ENCODE data around the gene UBE2H. TPM values are rescaled to one million over a fixed set of nuclear protein-coding genes. Genes with fewer than 3 reads are reported as not detected.
"Not testable (repeated sequence)": the region's sequence is repeated elsewhere in the genome, so short reads cannot be mapped to it uniquely, and the experiment has no call there.

UBE2H gene
- polyA plus RNA-seq, 1 donor = 45.5 TPM

GRCh38 chr7:129970816-129971215 lies 18.1 kb upstream of the UBE2H start:
- H3K36me3 ChIP-seq (ENCODE audit: control insufficient read depth, insufficient read depth, low read length) = no peaks in the 10 kb centered on the region
- H3K27ac ChIP-seq (ENCODE audit: low read length) = no peak overlapping the region
- no peaks in the 10 kb centered on the region for H3K27me3 ChIP-seq (ENCODE audit: control insufficient read depth, insufficient read depth, low read length)
- no peak overlapping the region for H3K4me3 ChIP-seq (ENCODE audit: low read length)
- DNase-seq = no peak
- no peaks in the 10 kb centered on the region for H3K4me1 ChIP-seq (ENCODE audit: control insufficient read depth, insufficient read depth, low read length)
- WGBS (ENCODE audit: insufficient coverage, low lambda C conversion rate) = no CpG with 5 or more reads among the region's 3 CpGs
- H3K9me3 ChIP-seq (ENCODE audit: control insufficient read depth, low read depth, low read length) = no peaks in the 10 kb centered on the region

- Histone ChIP-seq H3K4me3 (ENCODE audit: low read length) (no peak overlapping the region), H3K36me3 (ENCODE audit: control insufficient read depth, insufficient read depth, low read length) (no peaks in the 10 kb centered on the region), H3K4me1 (ENCODE audit: control insufficient read depth, insufficient read depth, low read length) (no peaks in the 10 kb centered on the region), H3K27me3 (ENCODE audit: control insufficient read depth, insufficient read depth, low read length) (no peaks in the 10 kb centered on the region), H3K27ac (ENCODE audit: low read length) (no peak overlapping the region), H3K9me3 (ENCODE audit: control insufficient read depth, low read depth, low read length) (no peaks in the 10 kb centered on the region)
- peak in 1 of 2 donors; percentile 19 for DNase-seq
- 100% methylated on average over 1 of the region's 3 CpGs for WGBS (ENCODE audit: insufficient coverage, low lambda C conversion rate)
Measured at GRCh38 chr7:129969881-129970446, 17.2 kb upstream of the UBE2H start.

- H3K27me3 ChIP-seq (ENCODE audit: control insufficient read depth, insufficient read depth, low read length) = no peaks in the 10 kb centered on the region
- no peak for DNase-seq
Measured at GRCh38 chr7:129968592-129969383, 16.0 kb upstream of the UBE2H start.

GRCh38 chr7:129960204-129960475 lies 7.4 kb upstream of the UBE2H start:
- DNase-seq; H3K27me3 ChIP-seq (ENCODE audit: control insufficient read depth, insufficient read depth, low read length); H3K27ac ChIP-seq (ENCODE audit: low read length); H3K9me3 ChIP-seq (ENCODE audit: control insufficient read depth, low read depth, low read length); H3K4me3 ChIP-seq (ENCODE audit: low read length); H3K36me3 ChIP-seq (ENCODE audit: control insufficient read depth, insufficient read depth, low read length): not testable (repeated sequence)
- peaks cover 13% of the 10 kb centered on the region for H3K4me1 ChIP-seq (ENCODE audit: control insufficient read depth, insufficient read depth, low read length)
- WGBS (ENCODE audit: insufficient coverage, low lambda C conversion rate) = no CpG with 5 or more reads among the region's 4 CpGs

More at GRCh38 chr7:129968592-129969383, 16.0 kb upstream of the UBE2H start:
- WGBS (ENCODE audit: insufficient coverage, low lambda C conversion rate) = no CpG with 5 or more reads among the region's 11 CpGs
- Histone ChIP-seq H3K4me1 (ENCODE audit: control insufficient read depth, insufficient read depth, low read length) (no peaks in the 10 kb centered on the region), H3K36me3 (ENCODE audit: control insufficient read depth, insufficient read depth, low read length) (no peaks in the 10 kb centered on the region), H3K9me3 (ENCODE audit: control insufficient read depth, low read depth, low read length) (no peaks in the 10 kb centered on the region), H3K4me3 (ENCODE audit: low read length) (no peak overlapping the region), H3K27ac (ENCODE audit: low read length) (no peak overlapping the region)

GRCh38 chr7:129959471-129960203 lies 6.9 kb upstream of the UBE2H start:
- DNase-seq = peak in 1 of 2 donors; percentile 22
- Histone ChIP-seq H3K36me3 (ENCODE audit: control insufficient read depth, insufficient read depth, low read length) (no peaks in the 10 kb centered on the region), H3K4me3 (ENCODE audit: low read length) (no peak overlapping the region), H3K27me3 (ENCODE audit: control insufficient read depth, insufficient read depth, low read length) (no peaks in the 10 kb centered on the region), H3K4me1 (ENCODE audit: control insufficient read depth, insufficient read depth, low read length) (peaks cover 13% of the 10 kb centered on the region), H3K27ac (ENCODE audit: low read length) (peak overlapping the region; percentile 73), H3K9me3 (ENCODE audit: control insufficient read depth, low read depth, low read length) (no peaks in the 10 kb centered on the region)
- no CpG with 5 or more reads among the region's 12 CpGs for WGBS (ENCODE audit: insufficient coverage, low lambda C conversion rate)

GRCh38 chr7:129958643-129959470 lies 6.1 kb upstream of the UBE2H start:
- peak; percentile 89 to 93 for DNase-seq
- Histone ChIP-seq H3K4me3 (ENCODE audit: low read length) (no peak overlapping the region), H3K27me3 (ENCODE audit: control insufficient read depth, insufficient read depth, low read length) (no peaks in the 10 kb centered on the region), H3K4me1 (ENCODE audit: control insufficient read depth, insufficient read depth, low read length) (peaks cover 13% of the 10 kb centered on the region), H3K27ac (ENCODE audit: low read length) (peak overlapping the region; percentile 73), H3K9me3 (ENCODE audit: control insufficient read depth, low read depth, low read length) (no peaks in the 10 kb centered on the region), H3K36me3 (ENCODE audit: control insufficient read depth, insufficient read depth, low read length) (no peaks in the 10 kb centered on the region)
- WGBS (ENCODE audit: insufficient coverage, low lambda C conversion rate) = no CpG with 5 or more reads among the region's 9 CpGs

- Histone ChIP-seq H3K27me3 (ENCODE audit: control insufficient read depth, insufficient read depth, low read length) (no peaks in the 10 kb centered on the region), H3K4me1 (ENCODE audit: control insufficient read depth, insufficient read depth, low read length) (peaks cover 13% of the 10 kb centered on the region), H3K27ac (ENCODE audit: low read length) (no peak overlapping the region), H3K4me3 (ENCODE audit: low read length) (no peak overlapping the region), H3K36me3 (ENCODE audit: control insufficient read depth, insufficient read depth, low read length) (no peaks in the 10 kb centered on the region), H3K9me3 (ENCODE audit: control insufficient read depth, low read depth, low read length) (no peaks in the 10 kb centered on the region)
- WGBS (ENCODE audit: insufficient coverage, low lambda C conversion rate) = 80% methylated on average over 1 of the region's 8 CpGs
- DNase-seq = no peak
Measured at GRCh38 chr7:129955993-129956543, 3.3 kb upstream of the UBE2H start.

GRCh38 chr7:129952086-129952652 lies 591 bp downstream of the UBE2H start:
- Histone ChIP-seq H3K4me3 (ENCODE audit: low read length) (peak overlapping the region; percentile 74), H3K27me3 (ENCODE audit: control insufficient read depth, insufficient read depth, low read length) (no peaks in the 10 kb centered on the region), H3K27ac (ENCODE audit: low read length) (peak overlapping the region; percentile 93), H3K36me3 (ENCODE audit: control insufficient read depth, insufficient read depth, low read length) (peaks cover 3% of the 10 kb centered on the region), H3K4me1 (ENCODE audit: control insufficient read depth, insufficient read depth, low read length) (peaks cover 17% of the 10 kb centered on the region), H3K9me3 (ENCODE audit: control insufficient read depth, low read depth, low read length) (no peaks in the 10 kb centered on the region)
- DNase-seq = peak; percentile 48 to 73
- 0% methylated on average over 3 of the region's 43 CpGs for WGBS (ENCODE audit: insufficient coverage, low lambda C conversion rate)

GRCh38 chr7:129951226-129952085 lies 1.3 kb downstream of the UBE2H start:
- Histone ChIP-seq H3K9me3 (ENCODE audit: control insufficient read depth, low read depth, low read length) (no peaks in the 10 kb centered on the region), H3K4me3 (ENCODE audit: low read length) (peak overlapping the region; percentile 74), H3K27me3 (ENCODE audit: control insufficient read depth, insufficient read depth, low read length) (no peaks in the 10 kb centered on the region), H3K27ac (ENCODE audit: low read length) (peak overlapping the region; percentile 93), H3K36me3 (ENCODE audit: control insufficient read depth, insufficient read depth, low read length) (peaks cover 4% of the 10 kb centered on the region), H3K4me1 (ENCODE audit: control insufficient read depth, insufficient read depth, low read length) (peaks cover 17% of the 10 kb centered on the region)
- no CpG with 5 or more reads among the region's 8 CpGs for WGBS (ENCODE audit: insufficient coverage, low lambda C conversion rate)
- DNase-seq = peak in 1 of 2 donors; percentile 57
